Measurements from ENCODE around the gene EIF1AX.
A peak's percentile ranks its signal among the peaks of the same experiment; 100 is the strongest.
"Not testable (repeated sequence)": the region's sequence is repeated elsewhere in the genome, so short reads cannot be mapped to it uniquely, and the experiment has no call there.

Gene EIF1AX, protein sequence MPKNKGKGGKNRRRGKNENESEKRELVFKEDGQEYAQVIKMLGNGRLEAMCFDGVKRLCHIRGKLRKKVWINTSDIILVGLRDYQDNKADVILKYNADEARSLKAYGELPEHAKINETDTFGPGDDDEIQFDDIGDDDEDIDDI

DNA sequence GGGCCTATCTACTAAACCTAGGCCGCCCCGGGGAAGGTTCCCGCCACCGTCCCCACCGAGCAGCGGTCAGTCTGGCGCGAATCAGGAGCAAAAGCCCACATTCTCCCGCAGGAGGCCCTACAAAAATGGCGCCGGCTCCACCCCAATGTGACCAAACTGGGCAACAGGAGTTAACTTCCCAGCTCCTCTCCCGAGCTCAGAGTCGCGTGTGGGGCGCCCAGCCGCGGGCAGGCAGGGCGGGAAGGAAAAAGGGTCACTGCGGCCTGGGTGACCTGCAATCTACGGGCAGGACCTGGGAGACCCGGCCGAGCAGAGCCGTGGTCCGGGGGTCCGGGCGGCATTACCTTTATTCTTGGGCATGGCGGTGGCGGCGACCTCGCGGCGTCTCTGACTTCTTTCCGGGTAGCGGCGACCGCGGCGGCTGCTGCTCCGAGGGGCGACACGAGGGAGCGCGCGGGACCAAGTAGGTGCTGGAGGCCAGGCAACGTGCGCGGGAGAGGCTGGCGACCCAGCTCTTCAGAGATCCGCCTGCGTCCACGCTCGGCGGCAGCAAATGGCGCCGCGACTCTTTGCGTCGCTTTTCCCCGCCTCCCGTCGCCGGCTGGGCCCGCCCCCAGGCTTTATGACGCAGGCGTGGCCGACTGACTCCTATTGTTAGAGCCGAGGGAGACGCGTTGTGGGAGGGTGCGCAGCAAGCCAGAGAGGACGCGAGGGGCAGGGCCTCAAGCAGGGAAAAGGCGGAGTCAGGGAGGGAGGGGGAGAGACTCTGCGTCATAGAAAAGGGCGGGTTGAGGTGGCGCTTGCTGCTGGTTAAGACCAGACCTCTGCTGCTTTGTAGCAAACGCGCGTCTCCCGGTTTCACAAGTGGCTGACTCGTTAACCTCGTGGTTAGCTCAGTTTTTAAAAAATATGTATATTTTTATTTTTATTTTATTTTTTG, at the start of gene EIF1AX:
Gene EIF1AX (minus strand): TSS at position 558 of the 940 bp plus-strand sequence. CDS start 198 bp downstream, at position 360.
- DNase-seq (ENCODE audit: low read depth), result peak; percentile 97

DNA sequence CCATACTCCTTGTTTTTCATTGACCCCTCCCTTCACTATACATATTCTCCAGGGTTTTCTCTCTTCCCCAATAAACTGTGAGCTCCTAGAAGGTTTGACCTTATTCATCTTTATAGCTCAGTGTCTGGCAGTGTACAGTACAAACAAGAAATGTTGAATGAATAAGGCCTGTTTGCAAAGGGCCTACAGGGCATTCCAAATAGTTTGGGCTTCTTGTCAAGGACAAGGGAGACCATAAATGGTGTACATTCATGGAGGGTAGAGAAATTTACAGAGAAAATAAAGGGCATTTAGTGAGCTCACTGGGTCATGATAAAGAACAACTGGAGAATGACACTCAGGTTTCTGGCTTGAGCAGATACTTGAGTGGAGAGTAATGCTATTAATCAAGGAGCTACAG, 47.5 kb upstream of the EIF1AX start:
- DNase-seq (ENCODE audit: low read depth), result no peak

DNA sequence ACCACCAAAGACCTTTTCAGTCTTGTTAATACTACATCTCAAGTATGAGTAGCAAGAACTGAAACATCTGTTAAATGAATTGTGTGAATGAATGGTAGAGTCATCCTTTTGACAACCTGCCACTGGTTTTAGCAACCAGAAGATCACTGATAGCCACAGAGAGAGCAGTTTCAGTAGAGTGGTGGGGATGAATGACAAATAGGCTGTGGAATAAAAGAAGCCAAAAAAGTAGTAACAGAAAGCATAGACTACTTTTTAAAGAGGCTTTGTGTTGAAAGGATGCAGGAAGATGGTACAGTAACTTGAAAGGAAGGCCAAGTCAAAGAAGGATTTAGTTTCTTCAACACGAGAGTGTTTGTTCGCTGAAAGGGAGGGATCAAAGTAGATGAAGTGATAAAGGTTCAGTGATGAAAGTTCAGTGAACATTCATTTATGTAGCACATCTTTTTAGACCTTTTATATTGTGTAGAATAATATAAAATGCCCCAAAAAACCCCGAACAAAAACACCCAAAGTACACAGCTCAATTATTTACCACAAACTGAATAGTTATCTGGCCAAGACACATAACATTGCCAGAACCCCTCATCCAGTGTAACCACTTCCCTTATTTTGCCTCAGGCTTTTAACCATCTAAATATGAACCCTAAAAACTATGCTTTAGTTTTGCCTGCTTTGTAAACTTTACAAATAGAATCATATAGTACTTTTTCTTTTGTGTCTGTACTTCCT, 40.1 kb upstream of the EIF1AX start:
- DNase-seq (ENCODE audit: low read depth), result no peak

DNA sequence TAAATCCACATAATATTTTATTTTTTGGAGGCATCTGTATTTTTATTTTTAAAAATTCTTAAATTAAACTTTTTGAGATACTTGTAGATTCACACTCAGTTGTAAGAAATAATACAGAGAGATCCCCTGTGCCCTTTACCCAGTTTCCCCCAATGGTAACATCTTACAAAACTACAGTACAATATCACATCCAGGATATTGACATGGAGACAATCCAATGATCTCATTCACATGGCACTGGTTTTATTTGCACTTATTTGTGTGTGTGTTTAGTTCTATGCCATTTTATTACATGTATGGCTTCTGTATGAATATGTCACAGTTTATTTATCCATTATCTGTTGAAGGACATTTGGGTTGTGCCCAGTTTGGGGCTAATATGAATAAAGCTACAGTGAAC, 35.5 kb upstream of the EIF1AX start:
- DNase-seq (ENCODE audit: low read depth), result no peak

DNA sequence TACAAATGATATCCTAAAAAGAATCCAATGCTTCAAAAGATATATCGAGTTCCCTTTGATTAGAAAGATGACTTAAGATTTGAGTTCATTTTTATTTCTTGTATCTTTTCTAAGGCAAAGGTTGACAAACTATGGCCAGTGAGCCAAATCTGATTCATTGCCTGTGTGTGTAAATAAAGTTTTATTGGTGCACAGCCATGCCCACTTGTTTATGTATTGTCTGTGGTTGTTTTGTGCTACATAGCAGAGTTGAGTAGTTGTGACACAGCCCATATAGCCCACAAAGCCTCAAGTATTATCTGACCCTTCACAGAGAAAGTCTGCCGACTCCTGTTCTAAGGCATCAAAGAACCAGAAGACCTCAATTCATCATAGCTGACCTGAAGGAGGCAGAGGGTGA, 32.2 kb upstream of the EIF1AX start:
- no peak for DNase-seq (ENCODE audit: low read depth)

DNA sequence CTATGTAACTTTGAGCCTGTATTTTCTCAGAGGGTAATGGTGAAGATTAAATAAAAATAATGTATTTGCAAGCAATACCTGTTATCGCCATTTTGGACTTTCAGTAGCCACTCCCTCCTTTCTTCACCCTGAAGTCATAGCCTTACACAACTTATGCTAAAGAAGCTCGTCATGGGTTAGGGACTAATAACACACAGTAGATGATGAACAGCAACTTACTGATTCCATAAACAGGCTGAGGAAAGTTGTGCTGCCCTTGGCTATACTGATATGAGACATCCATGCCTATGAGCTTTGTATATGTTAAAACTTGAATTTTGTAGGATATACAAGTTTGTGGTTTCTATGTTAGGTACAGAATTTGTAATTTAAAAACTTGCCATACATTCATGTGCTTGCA, 31.7 kb upstream of the EIF1AX start:
- no peak for DNase-seq (ENCODE audit: low read depth)

DNA sequence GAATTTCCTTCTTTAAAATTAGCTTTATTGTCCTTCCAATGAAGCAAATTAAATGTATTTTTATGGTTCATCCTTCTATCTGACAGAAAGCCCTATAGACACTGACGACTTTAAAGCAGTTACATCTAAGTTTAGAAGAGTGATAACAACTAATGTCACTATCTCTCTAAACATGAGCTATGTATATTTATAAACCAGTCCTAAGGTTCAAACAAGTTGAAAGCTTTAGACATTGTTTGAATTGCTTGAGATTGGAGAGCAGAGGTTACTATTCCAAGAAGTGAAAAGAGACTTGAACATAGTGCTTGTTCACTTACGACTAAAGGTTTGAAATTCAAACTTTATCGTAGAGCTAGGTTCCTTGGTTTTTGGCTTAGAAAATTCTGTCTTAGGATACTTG, 30.2 kb upstream of the EIF1AX start:
- no peak for DNase-seq (ENCODE audit: low read depth)

DNA sequence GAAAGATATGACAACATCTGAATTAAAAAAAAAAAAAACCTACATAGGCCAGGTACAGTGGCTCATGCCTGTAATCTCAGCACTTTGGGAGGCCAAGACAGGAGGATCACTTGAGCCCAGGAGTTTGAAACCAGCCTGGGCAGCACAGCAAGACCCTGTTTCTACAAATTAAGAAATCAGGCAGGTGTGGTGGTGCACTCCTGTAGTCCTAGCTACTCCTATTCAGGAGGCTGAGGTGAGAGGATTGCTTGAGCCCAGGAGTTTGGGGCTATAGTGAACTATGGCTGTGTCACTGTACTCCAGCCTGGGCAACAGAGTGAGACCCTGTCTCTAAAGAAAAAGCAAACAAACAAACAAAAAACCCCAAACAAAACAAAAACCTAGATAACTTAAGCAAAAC, 20.9 kb upstream of the EIF1AX start:
- not testable (repeated sequence) for DNase-seq (ENCODE audit: low read depth)

DNA sequence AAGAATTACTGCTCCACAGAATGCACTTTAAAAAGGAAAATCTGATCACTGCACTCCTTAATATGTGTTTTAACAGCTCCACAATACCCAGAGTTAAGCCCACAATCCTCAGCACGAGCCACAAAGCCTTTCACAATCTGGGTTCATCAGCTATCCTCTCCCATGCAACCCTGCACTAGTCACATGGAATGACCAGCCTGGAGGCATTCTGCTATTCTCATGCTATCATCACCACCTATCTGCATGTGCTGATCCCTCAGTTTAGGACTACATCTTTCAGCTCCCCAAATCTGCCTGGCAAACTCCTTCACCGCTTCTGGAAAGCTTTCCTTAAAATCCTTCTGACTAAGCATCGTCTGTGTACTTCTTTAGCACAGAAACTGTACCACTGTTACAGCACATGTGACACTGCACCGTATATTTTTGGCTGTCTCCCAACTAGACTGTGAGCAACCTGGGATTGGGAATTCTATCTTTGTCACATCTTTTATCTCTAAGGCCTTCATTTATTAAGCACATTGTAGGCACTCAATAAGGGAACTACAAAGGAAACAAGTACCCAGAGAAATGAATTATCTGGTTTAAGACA, 18.3 kb upstream of the EIF1AX start:
- DNase-seq (ENCODE audit: low read depth), result no peak

DNA sequence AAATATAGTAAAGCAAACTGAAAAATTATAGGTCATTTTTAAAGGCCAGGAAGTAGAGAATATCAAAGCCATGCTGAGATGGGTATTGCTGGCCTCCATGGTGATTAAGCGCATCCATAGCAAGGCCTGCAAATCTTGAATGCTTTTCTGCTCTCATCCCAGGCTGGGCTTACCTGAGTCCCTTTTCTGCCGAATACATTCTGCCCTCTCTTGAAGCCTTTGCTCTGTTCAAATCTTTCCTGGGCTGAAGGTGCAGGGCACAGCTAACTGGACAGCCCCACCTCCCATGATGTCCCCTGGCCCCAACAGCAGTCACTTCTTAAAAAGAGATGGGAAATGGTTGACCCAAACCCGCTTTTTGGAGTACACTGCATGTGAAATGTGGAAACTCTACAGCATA, 10.1 kb upstream of the EIF1AX start:
- no peak for DNase-seq (ENCODE audit: low read depth)

DNA sequence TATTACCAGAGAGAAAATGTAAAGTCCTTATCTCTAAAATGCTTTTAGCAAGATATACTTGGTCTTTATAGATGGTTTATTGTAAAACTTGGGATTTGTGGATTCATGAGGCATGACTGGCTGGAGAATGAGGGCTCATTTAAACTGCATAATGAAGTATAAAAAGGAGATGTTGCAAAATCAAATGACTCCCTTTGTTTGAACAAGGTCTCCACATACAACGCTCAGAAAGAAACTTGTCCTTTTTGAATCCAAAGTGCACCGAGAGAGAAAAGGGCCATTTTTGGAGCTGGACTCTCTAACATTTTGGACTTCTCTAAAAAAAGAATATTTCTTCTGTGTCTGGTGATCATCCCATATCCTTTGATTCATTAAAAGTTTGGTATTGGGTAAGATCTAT, 7.7 kb upstream of the EIF1AX start:
- DNase-seq (ENCODE audit: low read depth), result no peak

DNA sequence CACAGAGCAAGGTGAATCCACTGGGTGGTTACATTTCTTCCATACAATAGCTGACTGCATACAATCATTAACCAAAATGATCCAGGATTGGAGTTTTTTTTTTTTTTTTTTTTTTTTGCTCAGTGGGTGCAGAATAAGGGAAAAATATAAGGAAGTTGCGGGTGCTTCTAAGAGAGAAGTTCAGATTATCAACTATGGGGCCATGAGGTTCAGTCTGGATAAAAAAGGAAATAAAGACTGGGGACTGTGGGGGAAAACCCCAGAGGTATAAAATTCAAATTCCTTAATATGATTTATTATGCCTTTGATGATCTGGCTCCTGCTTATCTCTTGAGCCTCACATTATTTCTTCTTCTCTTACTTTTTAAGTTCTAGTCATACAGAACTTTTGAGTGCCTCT, 5.9 kb upstream of the EIF1AX start:
- no peak for DNase-seq (ENCODE audit: low read depth)

DNA sequence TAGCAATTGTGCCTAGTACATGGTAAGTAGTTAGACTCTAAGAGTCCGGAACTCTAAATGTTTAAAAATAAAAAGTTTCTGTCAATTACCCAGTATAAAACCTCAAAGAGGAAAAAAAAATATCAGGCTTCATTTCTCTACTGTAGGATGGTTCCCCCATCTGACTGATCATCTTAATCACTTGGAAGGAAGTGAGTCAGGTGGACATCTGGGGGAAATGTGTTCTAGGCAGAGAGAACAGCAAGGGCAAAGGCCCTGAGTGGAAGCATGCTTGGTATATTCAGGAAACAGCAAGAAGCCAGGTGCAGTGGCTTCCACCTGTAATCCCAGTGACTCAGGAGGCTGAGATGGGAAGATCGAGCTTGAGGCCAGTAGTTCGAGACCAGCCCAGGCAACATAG, 2.9 kb upstream of the EIF1AX start:
- DNase-seq (ENCODE audit: low read depth), result no peak

DNA sequence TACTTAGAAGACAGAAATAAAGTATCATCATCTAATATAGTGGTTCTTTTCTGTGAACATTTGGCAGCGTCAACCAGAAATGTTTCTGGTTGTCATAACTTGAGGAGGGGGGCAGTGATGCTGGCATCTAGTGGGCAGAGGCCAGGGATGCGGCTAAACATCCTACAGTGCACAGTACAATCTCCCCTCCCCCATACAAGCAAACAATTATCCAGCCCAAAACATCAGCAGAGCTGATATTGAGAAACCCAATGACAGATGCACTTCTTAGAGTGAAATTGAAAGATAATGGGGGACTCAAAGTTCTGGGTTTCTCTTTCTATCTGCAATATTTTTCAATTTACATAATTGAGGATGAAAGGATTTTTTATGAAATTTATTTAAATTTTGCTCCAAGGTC, 1.9 kb upstream of the EIF1AX start:
- DNase-seq (ENCODE audit: low read depth), result no peak

DNA sequence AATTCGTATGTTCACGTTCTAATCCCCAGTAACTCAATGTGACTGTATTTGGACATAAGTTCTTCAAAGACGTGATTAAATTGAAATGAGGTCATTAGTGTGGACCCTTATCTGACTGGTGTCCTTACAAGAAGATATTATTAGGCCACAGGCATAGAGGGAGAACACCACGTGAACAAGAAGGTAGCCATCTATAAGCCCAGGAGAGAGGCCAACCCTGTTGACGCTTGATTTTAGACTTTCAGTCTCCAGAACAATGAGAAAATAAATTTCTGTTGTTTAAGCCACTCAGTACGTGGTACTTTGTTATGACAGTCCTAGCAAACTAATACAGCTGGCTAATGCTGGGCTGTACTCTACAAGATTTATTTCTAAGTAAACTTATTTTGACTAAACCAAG, 1.5 kb upstream of the EIF1AX start:
- DNase-seq (ENCODE audit: low read depth), result no peak

DNA sequence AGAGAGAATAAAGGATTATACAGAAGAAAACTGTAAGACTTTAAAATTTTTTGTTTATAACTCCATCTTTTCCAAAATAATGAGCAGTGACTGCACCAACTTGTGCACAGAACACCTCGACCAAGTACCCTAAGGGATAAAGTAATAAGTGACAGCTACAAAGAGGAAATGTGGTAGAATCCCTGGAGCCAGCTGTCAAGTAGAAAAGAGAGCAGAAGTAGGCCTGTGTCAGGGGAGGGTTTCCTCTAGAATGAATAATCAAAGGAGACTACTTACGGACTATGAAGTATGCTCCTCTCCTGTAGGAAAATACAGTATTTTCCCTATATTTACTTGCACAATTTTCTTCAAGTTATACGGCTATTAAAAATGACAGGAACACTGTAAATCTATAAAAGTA, 1.2 kb downstream of the EIF1AX start:
- no peak for DNase-seq (ENCODE audit: low read depth)

DNA sequence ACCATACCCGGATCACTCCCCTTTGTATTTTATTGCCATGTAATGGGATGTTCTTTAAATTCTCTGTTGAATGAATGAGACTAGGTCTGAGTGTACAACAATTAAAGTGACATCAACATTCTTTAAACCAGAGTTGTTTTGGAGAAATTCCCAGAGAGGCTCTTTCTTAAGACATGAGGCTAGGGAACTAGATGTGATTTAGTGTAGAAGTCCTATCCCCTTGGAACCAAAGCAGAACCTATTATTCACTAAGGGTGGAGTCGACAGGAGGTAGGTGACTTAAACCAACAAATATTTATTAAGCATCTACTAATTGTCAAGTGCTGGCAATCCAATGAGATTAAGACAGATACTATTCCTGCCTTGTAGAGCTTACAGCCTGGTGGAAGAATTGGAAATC, 1.7 kb downstream of the EIF1AX start:
- DNase-seq (ENCODE audit: low read depth), result no peak

DNA sequence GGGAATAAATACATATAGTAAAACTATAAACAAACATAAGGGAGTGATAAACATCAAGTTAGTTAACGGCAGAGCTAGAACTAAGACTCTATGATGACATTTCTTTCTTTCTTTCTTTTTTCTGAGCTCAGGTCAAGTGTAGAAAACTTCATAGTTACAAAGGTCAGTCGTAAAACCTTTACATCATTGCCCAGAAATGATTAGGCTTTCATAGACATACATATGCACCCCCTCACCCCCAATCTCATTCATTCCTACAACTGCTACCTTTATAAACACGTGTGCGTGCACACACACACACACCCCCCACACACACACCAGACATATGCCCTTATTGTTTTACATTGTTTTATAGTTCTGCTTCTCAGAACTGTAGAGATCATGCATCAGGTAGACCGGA, 5.7 kb downstream of the EIF1AX start:
- DNase-seq (ENCODE audit: low read depth), result no peak

DNA sequence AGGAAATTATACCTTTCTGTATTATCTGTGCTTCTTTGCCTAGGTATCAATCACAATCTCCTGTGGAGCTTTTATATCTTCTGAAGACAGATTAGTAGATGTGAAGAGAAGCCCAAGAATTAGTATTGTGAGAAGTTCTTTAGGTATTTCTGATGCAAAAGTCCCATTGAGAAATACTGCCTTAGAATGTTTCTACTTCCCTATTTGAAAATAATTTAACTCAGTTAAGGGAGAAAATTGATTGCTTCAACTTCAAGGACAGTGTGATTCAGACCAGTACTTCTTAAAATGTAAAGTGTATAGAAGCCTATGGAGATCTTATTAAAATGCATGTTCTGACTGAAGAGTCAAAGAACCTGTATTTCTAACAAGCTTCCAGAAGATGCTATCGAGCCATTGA, 9.0 kb downstream of the EIF1AX start:
- no peak for DNase-seq (ENCODE audit: low read depth)

DNA sequence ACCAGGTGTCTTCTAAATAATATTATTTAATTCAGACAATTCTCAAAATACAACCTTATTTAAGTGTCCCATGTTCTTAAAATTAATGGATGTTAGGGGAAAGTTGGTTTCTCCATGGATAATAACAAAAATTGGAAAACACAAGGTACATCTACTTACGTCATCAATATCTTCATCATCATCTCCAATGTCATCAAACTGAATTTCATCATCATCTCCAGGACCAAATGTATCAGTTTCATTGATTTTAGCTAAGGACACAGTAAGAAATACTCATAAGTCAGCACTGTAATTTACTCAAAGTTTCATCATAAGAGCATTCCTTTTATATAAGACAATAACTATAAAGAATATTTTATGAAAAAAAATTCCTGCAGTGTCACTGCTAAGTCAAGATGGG, 11.3 kb downstream of the EIF1AX start:
- DNase-seq (ENCODE audit: low read depth), result no peak

DNA sequence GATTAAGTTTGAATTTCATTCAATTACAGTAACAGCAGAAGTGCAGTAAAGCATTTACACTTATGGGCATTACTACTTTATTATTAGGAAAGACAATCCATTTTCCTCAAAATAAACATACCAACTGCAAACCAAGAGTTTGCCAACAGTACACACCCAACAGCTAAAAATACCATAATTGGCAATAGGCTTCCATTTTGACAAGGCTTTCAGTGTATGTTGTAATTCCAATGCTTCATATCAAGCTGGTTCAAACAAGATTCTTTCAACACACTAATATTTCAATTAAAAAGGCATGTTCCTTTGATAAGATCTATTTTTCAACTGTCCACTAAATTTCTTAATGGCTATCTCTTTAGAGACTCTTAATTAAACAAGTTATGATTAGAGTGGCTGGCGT, 12.1 kb downstream of the EIF1AX start:
- no peak for DNase-seq (ENCODE audit: low read depth)

DNA sequence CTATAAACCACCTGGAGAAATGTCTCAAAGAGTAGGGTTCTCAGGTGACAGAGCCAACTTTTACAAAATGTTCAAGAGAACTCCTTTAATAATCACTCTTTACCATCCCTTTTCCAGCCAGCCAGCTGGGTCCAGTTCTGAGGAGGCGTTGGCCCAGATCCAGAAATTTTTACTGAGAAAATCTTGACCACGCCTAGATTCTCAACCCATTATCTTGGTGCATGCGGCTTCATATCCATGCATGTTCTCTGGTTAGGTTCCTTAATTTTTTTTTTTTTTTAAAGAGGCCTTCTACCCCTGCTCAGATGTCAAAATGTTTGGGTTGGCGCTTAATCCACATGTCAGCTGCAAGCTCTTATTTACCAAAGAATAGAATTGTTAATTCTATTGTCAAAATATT, 13.0 kb downstream of the EIF1AX start:
- DNase-seq (ENCODE audit: low read depth), result no peak

DNA sequence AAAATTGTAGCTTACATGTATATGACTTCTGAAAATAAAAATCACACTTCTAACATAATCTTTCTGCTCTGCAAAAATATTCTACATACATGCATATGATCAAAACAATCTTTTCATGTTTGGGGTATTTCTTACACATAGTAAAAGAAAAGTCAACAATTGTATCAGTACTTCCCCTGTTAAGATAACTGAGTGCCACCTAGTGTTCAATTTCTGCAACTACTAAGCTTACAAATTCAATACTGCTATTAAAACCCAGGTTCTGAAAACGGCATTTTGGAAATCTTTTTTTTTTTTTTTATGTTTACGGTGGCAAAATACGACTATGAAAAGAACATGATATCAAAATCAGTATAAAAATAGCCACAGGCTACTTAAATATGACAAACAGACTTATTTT, 14.2 kb downstream of the EIF1AX start:
- not testable (repeated sequence) for DNase-seq (ENCODE audit: low read depth)
